HG03432 (cell line): ENCODE data around the gene ART4.

Experiments
- ATAC-seq: cut with Tn5 transposase; IDR thresholded peaks from one replicate; pipeline ENCODE4 v1.9.1; 2021; ENCODE audit warnings: mild to moderate bottlenecking, moderate library complexity; ENCODE audit not compliant: unreplicated experiment

Gene ART4

GRCh38 chr12:14811486-14811885 lies 31.8 kb downstream of the ART4 start:
- no peak for ATAC-seq

DNA sequence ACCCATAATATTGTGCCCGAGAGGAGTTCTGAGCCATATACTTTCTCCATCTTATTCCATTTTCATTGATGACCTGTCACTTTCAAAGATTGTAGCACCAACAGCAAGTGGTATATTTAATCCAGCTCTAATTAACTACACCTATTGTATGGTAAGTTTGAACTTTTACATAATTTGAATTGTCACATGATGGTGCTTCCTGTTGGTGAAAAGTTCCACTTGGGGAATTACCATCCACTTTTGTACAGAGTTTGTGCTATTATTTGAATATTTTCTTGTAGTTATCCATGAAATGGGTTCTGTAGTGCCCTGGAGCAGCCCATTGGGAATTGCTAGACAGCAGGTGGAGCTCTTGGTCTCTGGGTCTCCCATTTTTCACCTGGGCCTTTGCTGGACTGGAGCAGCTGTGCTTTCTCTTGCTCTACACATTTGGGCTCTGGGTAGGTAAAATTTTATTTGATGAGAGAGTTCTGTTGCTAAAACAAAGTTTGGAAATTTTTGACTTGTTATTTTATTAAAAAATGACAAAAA lies 32.3 kb downstream of the ART4 start:
- ATAC-seq = no peak

GRCh38 chr12:14810167-14810952 lies 33.0 kb downstream of the ART4 start:
- no peak for ATAC-seq

DNA sequence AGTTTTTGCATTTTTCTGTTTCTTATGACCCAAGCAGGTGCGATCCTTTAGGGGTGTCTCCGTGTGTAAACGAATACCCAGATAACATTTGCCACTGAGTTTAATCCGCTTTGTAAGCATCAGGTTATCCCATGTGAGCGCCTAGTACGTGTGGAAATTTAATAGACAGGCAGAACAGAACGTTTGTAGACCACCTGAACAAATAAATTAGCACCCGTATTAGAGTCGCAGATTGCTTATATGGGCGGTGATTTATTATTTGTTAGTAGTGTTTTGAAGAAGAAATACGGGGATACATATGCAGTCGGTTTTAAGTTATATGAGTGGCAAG lies 39.5 kb downstream of the ART4 start:
- ATAC-seq = peak; percentile 21

- peak; percentile 99 for ATAC-seq
Measured at GRCh38 chr12:14803011-14803829, 40.1 kb downstream of the ART4 start, which contains the start of the genes C12orf60 and WBP11. TSS of gene C12orf60 (plus strand) at chr12:14803670. CDS start at chr12:14822936, 19,266 bp downstream. TSS of gene WBP11 (minus strand) at chr12:14803478. CDS start at chr12:14801383, 2,095 bp downstream.

GRCh38 chr12:14802721-14803010 lies 40.7 kb downstream of the ART4 start:
- ATAC-seq = no peak

DNA sequence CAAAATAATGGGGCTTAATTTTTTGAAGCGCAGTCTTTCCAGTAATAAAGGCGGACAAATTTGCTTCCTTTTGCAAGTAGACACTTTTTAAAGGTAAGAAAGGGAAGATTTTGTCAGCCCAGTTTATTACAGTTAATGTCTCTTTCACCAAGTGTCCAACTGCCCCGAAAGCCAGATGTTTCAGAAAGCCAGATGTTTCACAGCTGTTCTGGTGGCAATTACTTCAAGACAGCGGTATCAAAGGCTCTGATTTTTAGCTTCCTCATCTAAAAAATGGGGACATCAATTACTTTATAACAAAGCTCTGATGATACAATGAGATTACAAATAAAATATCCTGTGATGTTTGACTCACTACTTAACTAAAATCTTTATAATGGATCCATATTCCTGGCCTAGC lies 41.1 kb downstream of the ART4 start:
- ATAC-seq = no peak

GRCh38 chr12:14795028-14795448 lies 48.3 kb downstream of the ART4 start:
- ATAC-seq = no peak

GRCh38 chr12:14785568-14785967 lies 57.8 kb downstream of the ART4 start:
- no peak for ATAC-seq

- ATAC-seq = no peak
Measured at GRCh38 chr12:14784471-14784870, 58.9 kb downstream of the ART4 start.

GRCh38 chr12:14782756-14783155 lies 60.6 kb downstream of the ART4 start:
- peak; percentile 64 for ATAC-seq

- no peak for ATAC-seq
Measured at GRCh38 chr12:14781563-14781962, 61.8 kb downstream of the ART4 start.

DNA sequence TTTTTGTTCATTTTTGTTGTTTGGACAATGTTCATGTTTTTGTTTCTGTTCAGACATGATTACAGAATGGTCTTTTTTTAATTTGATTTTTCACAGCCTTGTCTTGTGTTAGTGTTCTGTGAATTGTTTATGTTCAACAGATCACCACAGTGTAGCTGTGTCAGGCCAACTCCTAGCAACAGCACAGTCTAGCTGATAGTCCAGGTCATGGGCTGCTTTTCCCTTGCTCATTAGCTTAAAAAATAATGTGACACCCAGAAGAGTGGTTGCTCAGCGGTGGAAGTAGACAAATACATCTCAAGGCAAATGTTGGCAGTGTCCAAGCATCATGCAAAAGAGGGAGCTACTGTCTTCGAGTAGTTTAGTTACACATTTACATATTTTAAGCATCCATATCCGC lies 62.5 kb downstream of the ART4 start:
- no peak for ATAC-seq

GRCh38 chr12:14779834-14780233 lies 63.5 kb downstream of the ART4 start:
- ATAC-seq = no peak

GRCh38 chr12:14777271-14777670 lies 66.1 kb downstream of the ART4 start:
- ATAC-seq = no peak

DNA sequence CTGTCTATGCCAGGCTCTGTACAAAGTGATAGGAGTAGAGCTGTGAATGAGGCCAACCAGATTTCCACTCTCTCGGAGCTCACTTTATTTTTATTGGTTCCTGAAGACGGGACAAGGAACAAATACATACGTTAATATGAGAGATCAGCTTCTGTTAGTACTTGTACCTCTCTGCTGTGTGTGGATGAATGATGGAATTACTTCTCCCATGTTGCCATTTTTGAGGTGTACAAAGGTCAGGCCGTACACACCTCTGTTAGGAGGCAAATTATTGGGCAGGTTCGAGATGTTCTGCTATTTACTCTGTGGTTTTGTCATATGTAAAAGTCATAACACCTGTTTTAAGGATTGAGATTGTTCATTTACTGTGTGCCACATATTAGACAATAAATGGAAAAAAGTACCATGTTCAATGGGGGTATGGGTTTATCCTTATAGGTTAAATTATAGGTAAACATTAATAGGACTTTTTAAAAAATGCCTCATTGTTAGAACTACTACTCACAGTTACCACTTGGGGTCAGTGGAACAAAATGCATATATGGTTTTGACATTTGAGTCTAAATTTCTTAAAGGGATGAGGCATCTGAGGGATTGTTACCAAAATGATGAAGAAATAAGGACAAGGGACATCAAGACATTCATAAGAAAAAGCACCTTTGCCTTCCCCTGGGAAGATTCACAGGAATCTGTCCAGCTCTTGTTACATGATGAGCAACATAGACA lies 66.9 kb downstream of the ART4 start:
- ATAC-seq = no peak

- ATAC-seq = no peak
Measured at GRCh38 chr12:14775636-14775980, 67.7 kb downstream of the ART4 start.
